Mucosa of gallbladder (tissue), 1 donor: ENCODE measurements around the gene ZDHHC8. TPM values are rescaled to one million over a fixed set of nuclear protein-coding genes. Genes with fewer than 3 reads are reported as not detected.

Experiments
- DNase-seq: peaks from one replicate; pipeline ENCODE4 v3.0.0-alpha.2; 2020; ENCODE audit warnings: low spot score
- total RNA-seq: library from RNA; stranded (reverse); gene quantifications from one replicate; pipeline ENCODE4 v1.2.1, GENCODE V29; 2021
- donor health status: DM: no; HTN: no; CAD: no.

ZDHHC8 gene
- total RNA-seq, 1 donor from 2014 or later: 64.8 TPM

- DNase-seq: no peak
Measured at GRCh38 chr22:20114506-20115475, 16.8 kb upstream of the ZDHHC8 start.

GRCh38 chr22:20115691-20116375 is 15.8 kb upstream of the ZDHHC8 start, which contains the start of gene RANBP1:
Gene RANBP1, plus strand, starts transcription at chr22:20116104. Its CDS starts 81 bp downstream, at chr22:20116185.
- no peak for DNase-seq

GRCh38 chr22:20116376-20116950 is 15.1 kb upstream of the ZDHHC8 start:
- no peak for DNase-seq

GRCh38 chr22:20116951-20117632 is 14.5 kb upstream of the ZDHHC8 start, which contains the start of gene TRMT2A:
Gene TRMT2A, minus strand, starts transcription at chr22:20117226. Its CDS starts 320 bp downstream, at chr22:20116906.
- peak; percentile 99 for DNase-seq

GRCh38 chr22:20117633-20118299 is 13.8 kb upstream of the ZDHHC8 start:
- peak; percentile 22 for DNase-seq

- DNase-seq: no peak
Measured at GRCh38 chr22:20118300-20119020, 13.1 kb upstream of the ZDHHC8 start.

- no peak for DNase-seq
Measured at GRCh38 chr22:20121856-20122415, 9.7 kb upstream of the ZDHHC8 start.

- DNase-seq: no peak
Measured at GRCh38 chr22:20123366-20124082, 8.1 kb upstream of the ZDHHC8 start.

GRCh38 chr22:20124083-20124787 is 7.4 kb upstream of the ZDHHC8 start:
- no peak for DNase-seq

- no peak for DNase-seq
Measured at GRCh38 chr22:20125201-20126174, 6.1 kb upstream of the ZDHHC8 start.

GRCh38 chr22:20126284-20127029 is 5.1 kb upstream of the ZDHHC8 start:
- no peak for DNase-seq

GRCh38 chr22:20127318-20127868 is 4.2 kb upstream of the ZDHHC8 start:
- DNase-seq: no peak

GRCh38 chr22:20127869-20128618 is 3.6 kb upstream of the ZDHHC8 start:
- DNase-seq: no peak

GRCh38 chr22:20128619-20128901 is 3.0 kb upstream of the ZDHHC8 start:
- DNase-seq: no peak

GRCh38 chr22:20128902-20129746 is 2.5 kb upstream of the ZDHHC8 start:
- DNase-seq: no peak
